Loucy (cell line): ENCODE measurements around the gene PEX19.

Experiments
- H2AFZ ChIP-seq: fragments of 200-600 bp; sonication (generic); 2 replicates; pipeline ENCODE4 v1.6.0; 2016; ENCODE audit warnings: antibody characterized with exemption, mild to moderate bottlenecking, low read length, moderate library complexity
- H3F3A ChIP-seq: fragments of 200-600 bp; 2 replicates; pipeline ENCODE4 v1.6.0; 2016; ENCODE audit warnings: antibody characterized with exemption, low read depth, mild to moderate bottlenecking
- H3K27me3 ChIP-seq: fragments of 200-600 bp; sonication (generic); 2 replicates; pipeline ENCODE4 v1.6.1; 2014; ENCODE audit warnings: low read length, mild to moderate bottlenecking; ENCODE audit not compliant: insufficient read depth, poor library complexity, severe bottlenecking
- H3K36me3 ChIP-seq: fragments of 200-600 bp; sonication (generic); 2 replicates; pipeline ENCODE4 v1.6.1; 2016; ENCODE audit warnings: low read length; ENCODE audit not compliant: insufficient read depth
- H3K4me1 ChIP-seq: fragments of 200-600 bp; sonication (generic); 2 replicates; pipeline ENCODE4 v1.5.1; 2014; ENCODE audit warnings: low read length, mild to moderate bottlenecking; ENCODE audit not compliant: insufficient read depth, poor library complexity, severe bottlenecking
- H3K4me2 ChIP-seq: fragments of 200-600 bp; sonication (generic); 2 replicates; pipeline ENCODE4 v1.6.0; 2014; ENCODE audit warnings: antibody characterized with exemption, low read length, low read depth, mild to moderate bottlenecking; ENCODE audit not compliant: poor library complexity, severe bottlenecking
- H3K4me3 ChIP-seq: fragments of 200-600 bp; sonication (generic); 2 replicates; pipeline ENCODE4 v1.5.1; 2014; ENCODE audit warnings: low read length, mild to moderate bottlenecking, mixed read lengths; ENCODE audit not compliant: poor library complexity, severe bottlenecking
- H3K79me2 ChIP-seq: fragments of 200-600 bp; sonication (generic); 2 replicates; pipeline ENCODE4 v1.6.1; 2014; ENCODE audit warnings: low read length; ENCODE audit not compliant: insufficient read depth
- H3K9ac ChIP-seq: fragments of 200-600 bp; sonication (generic); 2 replicates; pipeline ENCODE4 v1.6.0; 2014; ENCODE audit warnings: mild to moderate bottlenecking, low read depth, low read length, moderate library complexity; ENCODE audit not compliant: poor library complexity, severe bottlenecking
- H3K9me2 ChIP-seq: fragments of 200-600 bp; sonication (generic); replicated peaks from 2 replicates; pipeline ENCODE4 v1.6.1; 2016; ENCODE audit warnings: low read depth, low read length, mixed read lengths
- H3K9me3 ChIP-seq: fragments of 200-600 bp; sonication (generic); 2 replicates; pipeline ENCODE4 v1.6.1; 2014; ENCODE audit warnings: mild to moderate bottlenecking, antibody characterized with exemption, low read length, low read depth; ENCODE audit not compliant: insufficient read depth
- H4K20me1 ChIP-seq: fragments of 200-600 bp; sonication (generic); 2 replicates; pipeline ENCODE4 v1.6.0; 2014; ENCODE audit warnings: antibody characterized with exemption, low read length, mild to moderate bottlenecking; ENCODE audit not compliant: insufficient read depth, poor library complexity, severe bottlenecking
- CTCF ChIP-seq: fragments of 200-600 bp; sonication (generic); conservative IDR thresholded peaks from 2 replicates; pipeline ENCODE4 v1.5.1; 2014; ENCODE audit warnings: mild to moderate bottlenecking, antibody characterized with exemption, low read length
- EZH2phosphoT487 ChIP-seq: fragments of 200-600 bp; IDR thresholded peaks from 2 replicates; pipeline ENCODE4 v1.6.1; 2018; ENCODE audit warnings: antibody characterized with exemption, mild to moderate bottlenecking, moderate library complexity, borderline replicate concordance

Gene PEX19

GRCh38 chr1:160284782-160285344, at the start of gene PEX19:
Gene PEX19, minus strand, starts transcription at chr1:160285133. Its CDS starts 9 bp downstream, at chr1:160285124.
- Histone ChIP-seq H4K20me1 (no peaks in the 10 kb centered on the region), H3K79me2 (peaks cover 17% of the 10 kb centered on the region; the same call in 1 of the 2 replicates), H3K4me3 (peak within 1 kb of the TSS; percentile 84), H3F3A (no peaks in the 10 kb centered on the region), H3K9me3 (no peaks in the 10 kb centered on the region), H2AFZ (peak within 1 kb of the TSS; percentile 75), H3K36me3 (peaks cover 22% of the 10 kb centered on the region), H3K9me2 (no peaks in the 10 kb centered on the region), H3K9ac (peak within 1 kb of the TSS; percentile 86), H3K4me2 (peak within 1 kb of the TSS; percentile 86), H3K4me1 (no peaks in the 10 kb centered on the region), H3K27me3 (no peaks in the 10 kb centered on the region)
- TF ChIP-seq EZH2phosphoT487 (no peak), CTCF (no peak)

- peaks cover 4% of the 10 kb centered on the region for H3K4me1 ChIP-seq
Measured at GRCh38 chr1:160332516-160332915, 47.6 kb upstream of the PEX19 start.

GRCh38 chr1:160330119-160330518, 45.2 kb upstream of the PEX19 start:
- H3K9me3 ChIP-seq, result no peaks in the 10 kb centered on the region
- H3K4me1 ChIP-seq, result no peaks in the 10 kb centered on the region
- no peak overlapping the region for H3K4me2 ChIP-seq
- no peak overlapping the region for H3K4me3 ChIP-seq
- H3F3A ChIP-seq, result no peaks in the 10 kb centered on the region
- no peak for TF ChIP-seq CTCF
- TF ChIP-seq EZH2phosphoT487, result no peak
- no peaks in the 10 kb centered on the region for H3K9me2 ChIP-seq
- no peaks in the 10 kb centered on the region for H4K20me1 ChIP-seq
- no peak overlapping the region for H2AFZ ChIP-seq
- H3K9ac ChIP-seq, result no peak overlapping the region
- no peaks in the 10 kb centered on the region for H3K79me2 ChIP-seq
- H3K36me3 ChIP-seq, result peaks cover 85% of the 10 kb centered on the region
- no peaks in the 10 kb centered on the region for H3K27me3 ChIP-seq

More at GRCh38 chr1:160332516-160332915, 47.6 kb upstream of the PEX19 start:
- Histone ChIP-seq H2AFZ (no peak overlapping the region), H3F3A (no peaks in the 10 kb centered on the region), H3K79me2 (peaks cover 4% of the 10 kb centered on the region; the same call in 1 of the 2 replicates), H3K4me3 (no peak overlapping the region), H3K9ac (no peak overlapping the region), H4K20me1 (peaks cover 3% of the 10 kb centered on the region), H3K36me3 (peaks cover 71% of the 10 kb centered on the region), H3K4me2 (no peak overlapping the region), H3K27me3 (no peaks in the 10 kb centered on the region), H3K9me3 (no peaks in the 10 kb centered on the region), H3K9me2 (no peaks in the 10 kb centered on the region)
- TF ChIP-seq CTCF, result no peak
- no peak for TF ChIP-seq EZH2phosphoT487
